Placental pericyte (primary cell): Measurements from ENCODE around the gene XIST. TPM values are rescaled to one million over a fixed set of nuclear protein-coding genes. Genes with fewer than 3 reads are reported as not detected.

ENCODE experiments used
- small RNA-seq: library from RNA; depleted of rRNA; stranded (forward); fragments of <200 nt; gene quantifications from one replicate; pipeline ENCODE3, GENCODE V24; 2012; ENCODE audit warnings: low replicate concordance
- total RNA-seq: library from RNA; depleted of rRNA; stranded (reverse); fragments of >200 nt; gene quantifications from 2 replicates; pipeline ENCODE4 v1.2.3, GENCODE V29; 2012

Gene XIST
- total RNA-seq = 35.1 and 118 TPM in 2 replicates

DNA sequence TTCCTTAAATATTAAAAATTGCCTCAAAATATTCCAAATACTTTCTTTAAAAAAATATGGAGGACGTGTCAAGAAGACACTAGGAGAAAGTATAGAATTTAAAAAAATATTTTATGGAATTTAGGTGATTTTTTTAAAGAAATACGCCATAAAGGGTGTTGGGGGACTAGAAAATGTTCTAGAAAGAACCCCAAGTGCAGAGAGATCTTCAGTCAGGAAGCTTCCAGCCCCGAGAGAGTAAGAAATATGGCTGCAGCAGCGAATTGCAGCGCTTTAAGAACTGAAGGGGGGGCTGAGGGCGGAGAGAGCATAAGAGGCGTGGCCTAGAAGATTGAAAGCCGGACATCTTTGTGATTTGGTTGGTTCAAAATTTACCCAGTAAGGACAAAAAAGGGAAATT, at the start of gene XIST:
Gene XIST, minus strand, starts transcription at position 248 of the 400 bp plus-strand sequence.

Small RNA genes within 50 kb of the gene (small RNA-seq; reads per million reads assigned to genes)
- gene RF01880 = not detected
